ENCODE measurements around the gene WDR7.

DNA sequence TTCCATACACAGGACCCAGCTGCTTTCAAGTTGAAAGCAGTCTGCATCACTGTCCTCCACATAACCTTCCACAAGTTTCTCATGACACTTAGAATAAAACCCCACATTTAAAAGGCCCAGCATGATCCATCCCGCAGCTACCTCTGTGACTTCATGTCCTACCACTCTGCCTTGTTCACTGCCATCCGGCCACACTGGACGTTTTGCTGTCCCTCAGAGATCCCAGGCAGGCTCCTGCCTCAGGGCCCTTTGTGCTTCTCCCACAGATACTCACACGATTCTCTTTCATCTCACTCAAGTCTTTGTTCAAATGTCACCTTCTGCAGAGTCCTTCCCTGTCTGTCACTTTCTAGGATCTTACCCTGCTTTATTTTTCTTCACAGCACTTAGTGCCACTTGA is 262.8 kb downstream of the WDR7 start:
- TF ChIP-seq, protein P1, sequence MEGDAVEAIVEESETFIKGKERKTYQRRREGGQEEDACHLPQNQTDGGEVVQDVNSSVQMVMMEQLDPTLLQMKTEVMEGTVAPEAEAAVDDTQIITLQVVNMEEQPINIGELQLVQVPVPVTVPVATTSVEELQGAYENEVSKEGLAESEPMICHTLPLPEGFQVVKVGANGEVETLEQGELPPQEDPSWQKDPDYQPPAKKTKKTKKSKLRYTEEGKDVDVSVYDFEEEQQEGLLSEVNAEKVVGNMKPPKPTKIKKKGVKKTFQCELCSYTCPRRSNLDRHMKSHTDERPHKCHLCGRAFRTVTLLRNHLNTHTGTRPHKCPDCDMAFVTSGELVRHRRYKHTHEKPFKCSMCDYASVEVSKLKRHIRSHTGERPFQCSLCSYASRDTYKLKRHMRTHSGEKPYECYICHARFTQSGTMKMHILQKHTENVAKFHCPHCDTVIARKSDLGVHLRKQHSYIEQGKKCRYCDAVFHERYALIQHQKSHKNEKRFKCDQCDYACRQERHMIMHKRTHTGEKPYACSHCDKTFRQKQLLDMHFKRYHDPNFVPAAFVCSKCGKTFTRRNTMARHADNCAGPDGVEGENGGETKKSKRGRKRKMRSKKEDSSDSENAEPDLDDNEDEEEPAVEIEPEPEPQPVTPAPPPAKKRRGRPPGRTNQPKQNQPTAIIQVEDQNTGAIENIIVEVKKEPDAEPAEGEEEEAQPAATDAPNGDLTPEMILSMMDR (IDR thresholded peaks at IDR 0.05), result no peak
- TF ChIP-seq EP300 (IDR thresholded peaks at IDR 0.05), result no peak
- TF ChIP-seq POLR2AphosphoS5 (IDR thresholded peaks at IDR 0.05), result no peak
- no peak for TF ChIP-seq POLR2A (IDR thresholded peaks at IDR 0.05; ENCODE audit: low read depth)
